H9 (cell line): ENCODE data around the gene SPECC1. TPM values are rescaled to one million over a fixed set of nuclear protein-coding genes. Genes with fewer than 3 reads are reported as not detected.

Source experiments
- DNase-seq: peaks from one replicate; pipeline ENCODE4 v3.0.0-alpha.2; 2017
- H2AFZ ChIP-seq: one replicate; pipeline ENCODE4 v1.6.1; 2013; ENCODE audit warnings: mild to moderate bottlenecking, low read length, control low read depth, moderate library complexity
- H2AK5ac ChIP-seq: 2 replicates; pipeline ENCODE4 v1.6.1; 2013; ENCODE audit warnings: low read length, control low read depth, mixed read lengths; ENCODE audit not compliant: insufficient read length
- H2BK120ac ChIP-seq: one replicate; pipeline ENCODE4 v1.6.1; 2013; ENCODE audit warnings: low read depth, mild to moderate bottlenecking, low read length, control low read depth, inconsistent platforms; ENCODE audit not compliant: poor library complexity, severe bottlenecking
- H2BK12ac ChIP-seq: 2 replicates; pipeline ENCODE4 v1.6.1; 2013; ENCODE audit warnings: low read length, control low read depth, mixed read lengths, low read depth; ENCODE audit not compliant: insufficient read length
- H2BK15ac ChIP-seq: 2 replicates; pipeline ENCODE4 v1.6.1; 2013; ENCODE audit warnings: low read depth, low read length, control low read depth
- H2BK20ac ChIP-seq: one replicate; pipeline ENCODE4 v1.6.1; 2013; ENCODE audit warnings: low read depth, mild to moderate bottlenecking, low read length, control low read depth, inconsistent platforms; ENCODE audit not compliant: poor library complexity, severe bottlenecking
- H2BK5ac ChIP-seq: 2 replicates; pipeline ENCODE4 v1.6.1; 2013; ENCODE audit warnings: low read length, control low read depth, mixed read lengths; ENCODE audit not compliant: insufficient read length
- H3K14ac ChIP-seq: 2 replicates; pipeline ENCODE4 v1.6.1; 2013; ENCODE audit warnings: low read length, control low read depth; ENCODE audit not compliant: insufficient read depth
- H3K18ac ChIP-seq: 2 replicates; pipeline ENCODE4 v1.6.1; 2013; ENCODE audit warnings: low read depth, mild to moderate bottlenecking, mixed read lengths, low read length, control low read depth; ENCODE audit not compliant: insufficient read length
- H3K23ac ChIP-seq: 2 replicates; pipeline ENCODE4 v1.6.1; 2013; ENCODE audit warnings: low read length, control low read depth, mixed read lengths, low read depth; ENCODE audit not compliant: insufficient read length
- H3K23me2 ChIP-seq: 2 replicates; pipeline ENCODE4 v1.6.1; 2013; ENCODE audit warnings: low read depth, mild to moderate bottlenecking, mixed read lengths, low read length, control low read depth; ENCODE audit not compliant: insufficient read length, poor library complexity, severe bottlenecking
- H3K27ac ChIP-seq: 2 replicates; pipeline ENCODE4 v1.5.1; 2013; ENCODE audit warnings: low read length, control low read depth, mixed read lengths, low read depth; ENCODE audit not compliant: insufficient read length
- H3K27me3 ChIP-seq: 2 replicates; pipeline ENCODE4 v1.6.1; 2013; ENCODE audit warnings: low read length, control low read depth, inconsistent platforms; ENCODE audit not compliant: insufficient read depth
- H3K4ac ChIP-seq: 2 replicates; pipeline ENCODE4 v1.6.1; 2013; ENCODE audit warnings: low read depth, mild to moderate bottlenecking, control low read depth, inconsistent platforms, low read length, moderate library complexity
- H3K4me1 ChIP-seq: 2 replicates; pipeline ENCODE4 v1.6.1; 2013; ENCODE audit warnings: low read length, control low read depth, inconsistent platforms; ENCODE audit not compliant: insufficient read depth
- H3K4me2 ChIP-seq: 2 replicates; pipeline ENCODE4 v1.6.1; 2013; ENCODE audit warnings: low read length, control low read depth, mixed read lengths; ENCODE audit not compliant: insufficient read length, insufficient read depth
- H3K56ac ChIP-seq: 2 replicates; pipeline ENCODE4 v1.6.1; 2013; ENCODE audit warnings: low read depth, mild to moderate bottlenecking, mixed read lengths, low read length, control low read depth; ENCODE audit not compliant: insufficient read length
- H3K79me1 ChIP-seq: 2 replicates; pipeline ENCODE4 v1.6.1; 2013; ENCODE audit warnings: low read depth, mild to moderate bottlenecking, moderate library complexity, low read length, control low read depth, inconsistent platforms; ENCODE audit not compliant: insufficient read depth, poor library complexity, severe bottlenecking
- H3K79me2 ChIP-seq: 2 replicates; pipeline ENCODE4 v1.6.1; 2013; ENCODE audit warnings: low read length, control low read depth, inconsistent platforms; ENCODE audit not compliant: insufficient read depth
- H3K9ac ChIP-seq: 2 replicates; pipeline ENCODE4 v1.6.1; 2013; ENCODE audit warnings: low read length, control low read depth, mixed read lengths; ENCODE audit not compliant: insufficient read length; ENCODE audit errors: extremely low read depth
- H3K9me3 ChIP-seq: one replicate; pipeline ENCODE4 v1.6.1; 2013; ENCODE audit warnings: low read depth, low read length, inconsistent platforms; ENCODE audit not compliant: control insufficient read depth
- H3T11ph ChIP-seq: one replicate; pipeline ENCODE4 v1.6.1; 2013; ENCODE audit warnings: mild to moderate bottlenecking, low read length, control low read depth, inconsistent platforms
- H4K20me1 ChIP-seq: one replicate; pipeline ENCODE4 v1.6.1; 2013; ENCODE audit not compliant: control insufficient read depth, insufficient read length, insufficient read depth
- H4K5ac ChIP-seq: 2 replicates; pipeline ENCODE4 v1.6.1; 2013; ENCODE audit warnings: low read depth, mild to moderate bottlenecking, mixed read lengths, low read length, control low read depth; ENCODE audit not compliant: insufficient read length
- H4K8ac ChIP-seq: replicated peaks from 2 replicates; pipeline ENCODE4 v1.6.1; 2013; ENCODE audit warnings: low read length, control low read depth, mixed read lengths, low read depth; ENCODE audit not compliant: insufficient read length
- H4K91ac ChIP-seq: 2 replicates; pipeline ENCODE4 v1.6.1; 2013; ENCODE audit warnings: low read depth, mild to moderate bottlenecking, moderate library complexity, mixed read lengths, low read length, control low read depth; ENCODE audit not compliant: insufficient read length
- H3K27ac Mint-ChIP-seq, 3 experiments: 2 replicates in 2 of 3; 3 replicates in 1 of 3; pipeline ENCODE4 v1.8.0; 2020 to 2021; ENCODE audit warnings: mixed read lengths in 3 of 3, mild to moderate bottlenecking in 1 of 3, moderate library complexity in 1 of 3
- H3K27me3 Mint-ChIP-seq: 2 replicates; pipeline ENCODE4 v1.8.0; 2021; ENCODE audit warnings: low read depth, mild to moderate bottlenecking, moderate library complexity, mixed read lengths
- H3K36me3 Mint-ChIP-seq, 3 experiments: 2 replicates in 2 of 3; 3 replicates in 1 of 3; pipeline ENCODE4 v1.8.0; 2020 to 2021; ENCODE audit warnings: low read depth in 3 of 3, mixed read lengths in 3 of 3; ENCODE audit not compliant: insufficient read depth in 1 of 3
- H3K4me1 Mint-ChIP-seq, 2 experiments: 2 replicates each; pipeline ENCODE4 v1.8.0; 2020; ENCODE audit warnings: mixed read lengths in 2 of 2
- H3K4me3 Mint-ChIP-seq, 2 experiments: 2 replicates in 1 of 2; 3 replicates in 1 of 2; pipeline ENCODE4 v1.8.0; 2020 to 2021; ENCODE audit warnings: mild to moderate bottlenecking in 2 of 2, mixed read lengths in 2 of 2, moderate library complexity in 1 of 2
- H3K9me3 Mint-ChIP-seq, 2 experiments: 2 replicates in 1 of 2; 3 replicates in 1 of 2; pipeline ENCODE4 v1.8.0; 2020; ENCODE audit warnings: mild to moderate bottlenecking in 2 of 2, mixed read lengths in 2 of 2, moderate library complexity in 1 of 2
- total RNA-seq: library from RNA; stranded (reverse); gene quantifications from 2 replicates; pipeline ENCODE4 v1.2.1, GENCODE V29; 2021
- TF ChIP-seq, protein P1 (sequence below): fragments of 200-600 bp; sonication (generic); conservative IDR thresholded peaks from 3 replicates; pipeline ENCODE4 v1.8.0; 2021; ENCODE audit warnings: antibody characterized with exemption, mild to moderate bottlenecking

Gene SPECC1
- total RNA-seq, 1 experiment from 2014 or later, result 65.7 TPM

DNA sequence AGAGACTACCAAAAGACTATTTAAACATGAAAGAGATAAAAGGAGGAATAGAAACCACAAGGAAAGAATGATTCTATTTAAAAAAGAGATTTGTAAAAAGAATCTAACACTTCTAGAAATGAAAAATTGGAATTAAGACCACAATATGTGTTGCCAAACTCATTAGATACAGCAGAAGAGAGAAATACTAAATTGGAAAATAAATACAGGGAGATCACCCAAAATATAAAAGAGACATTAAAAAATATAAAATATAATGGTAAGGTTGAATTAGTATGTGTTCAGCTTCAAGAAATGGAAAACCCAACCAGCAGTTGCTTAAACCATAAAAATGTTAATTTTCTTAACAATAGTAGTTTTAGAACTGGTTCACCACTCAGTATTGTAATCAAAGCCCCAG lies 297.8 kb downstream of the SPECC1 start:
- H3K4me3 Mint-ChIP-seq, result no peak overlapping the region

More for the DNA sequence above, 297.8 kb downstream of the SPECC1 start:
- no peaks in the 10 kb centered on the region for H3K23me2 ChIP-seq
- H3K27ac Mint-ChIP-seq, result no peak overlapping the region
- peaks cover 0 to 4% of the 10 kb centered on the region in 2 experiments; a peak in 1 of 4 replicates for H3K4me1 Mint-ChIP-seq
- no peak overlapping the region for H2AFZ ChIP-seq
- H3K56ac ChIP-seq, result no peak overlapping the region
- no peak overlapping the region for H3K9ac ChIP-seq
- peaks cover 47 to 50% (median 49%) of the 10 kb centered on the region in 3 experiments for H3K36me3 Mint-ChIP-seq
- no peaks in the 10 kb centered on the region for H3K27me3 ChIP-seq
- H2BK12ac ChIP-seq, result no peak overlapping the region
- H2BK20ac ChIP-seq, result no peak overlapping the region
- H3K4me2 ChIP-seq, result no peak overlapping the region
- TF ChIP-seq, protein P1, sequence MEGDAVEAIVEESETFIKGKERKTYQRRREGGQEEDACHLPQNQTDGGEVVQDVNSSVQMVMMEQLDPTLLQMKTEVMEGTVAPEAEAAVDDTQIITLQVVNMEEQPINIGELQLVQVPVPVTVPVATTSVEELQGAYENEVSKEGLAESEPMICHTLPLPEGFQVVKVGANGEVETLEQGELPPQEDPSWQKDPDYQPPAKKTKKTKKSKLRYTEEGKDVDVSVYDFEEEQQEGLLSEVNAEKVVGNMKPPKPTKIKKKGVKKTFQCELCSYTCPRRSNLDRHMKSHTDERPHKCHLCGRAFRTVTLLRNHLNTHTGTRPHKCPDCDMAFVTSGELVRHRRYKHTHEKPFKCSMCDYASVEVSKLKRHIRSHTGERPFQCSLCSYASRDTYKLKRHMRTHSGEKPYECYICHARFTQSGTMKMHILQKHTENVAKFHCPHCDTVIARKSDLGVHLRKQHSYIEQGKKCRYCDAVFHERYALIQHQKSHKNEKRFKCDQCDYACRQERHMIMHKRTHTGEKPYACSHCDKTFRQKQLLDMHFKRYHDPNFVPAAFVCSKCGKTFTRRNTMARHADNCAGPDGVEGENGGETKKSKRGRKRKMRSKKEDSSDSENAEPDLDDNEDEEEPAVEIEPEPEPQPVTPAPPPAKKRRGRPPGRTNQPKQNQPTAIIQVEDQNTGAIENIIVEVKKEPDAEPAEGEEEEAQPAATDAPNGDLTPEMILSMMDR, result no peak
- DNase-seq, result no peak
- no peaks in the 10 kb centered on the region for H4K20me1 ChIP-seq
- H3K9me3 Mint-ChIP-seq, result peaks cover 19 to 20% of the 10 kb centered on the region in 2 experiments
- no peak overlapping the region for H2AK5ac ChIP-seq
- no peak overlapping the region for H3K14ac ChIP-seq
- H2BK15ac ChIP-seq, result no peak overlapping the region
- H3K9me3 ChIP-seq, result peaks cover 11% of the 10 kb centered on the region
- no peak overlapping the region for H2BK5ac ChIP-seq
- no peak overlapping the region for H4K5ac ChIP-seq
- no peak overlapping the region for H2BK120ac ChIP-seq
- no peak overlapping the region for H3K4ac ChIP-seq
- no peaks in the 10 kb centered on the region for H3K4me1 ChIP-seq
- no peaks in the 10 kb centered on the region for H3K79me1 ChIP-seq
- H4K8ac ChIP-seq, result no peak overlapping the region
- no peaks in the 10 kb centered on the region; the same call in 1 of the 2 replicates for H3K27me3 Mint-ChIP-seq
- H4K91ac ChIP-seq, result no peak overlapping the region
- H3K23ac ChIP-seq, result no peak overlapping the region
- no peak overlapping the region for H3T11ph ChIP-seq
- H3K27ac ChIP-seq, result no peak overlapping the region
- H3K79me2 ChIP-seq, result no peaks in the 10 kb centered on the region
- H3K18ac ChIP-seq, result no peak overlapping the region
